ENCODE results near the gene HIBCH. TPM values are rescaled to one million over a fixed set of nuclear protein-coding genes. Genes with fewer than 3 reads are reported as not detected.
"Not testable (repeated sequence)": the region's sequence is repeated elsewhere in the genome, so short reads cannot be mapped to it uniquely, and the experiment has no call there.

The HIBCH gene
- total RNA-seq, 2 experiments from 2014 or later = 13.3 to 14.5 TPM

DNA sequence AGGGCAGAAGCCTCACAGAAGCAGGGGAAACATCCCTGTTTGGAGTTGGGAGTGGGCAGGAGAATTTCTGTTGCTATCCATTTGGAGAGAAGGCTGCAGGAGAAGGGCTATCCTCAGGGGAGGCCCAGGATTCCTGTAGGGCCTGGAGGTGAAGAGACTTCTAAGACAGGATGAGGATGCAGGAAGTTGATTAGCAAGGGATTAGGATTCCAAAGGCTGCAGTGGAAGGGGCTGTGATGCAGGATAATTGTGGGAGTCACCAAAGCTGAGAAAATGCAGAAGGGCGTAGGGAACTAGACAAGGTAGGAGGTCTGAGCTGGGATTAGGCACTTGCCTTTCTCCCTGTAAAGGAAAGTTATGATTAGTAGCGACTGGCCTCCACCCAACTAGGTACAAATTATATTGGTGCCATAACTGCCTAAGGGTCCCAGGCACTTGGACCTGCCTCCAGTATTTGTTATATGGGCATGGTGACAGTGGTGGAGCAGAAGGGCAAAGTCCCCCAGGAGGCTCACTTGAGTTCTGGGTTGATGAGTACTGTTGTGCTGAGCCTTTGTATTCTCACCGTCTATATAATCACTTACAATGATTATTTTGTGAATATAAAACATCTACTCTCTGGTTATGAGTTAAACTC lies 160.7 kb downstream of the HIBCH start:
- ChIA-PET CTCF (no interaction called here), POLR2A (no interaction called here)
- H3K9me3 Mint-ChIP-seq = no peaks in the 10 kb centered on the region
- H3K36me3 Mint-ChIP-seq (ENCODE audit: low read depth) = no peaks in the 10 kb centered on the region
- peaks cover 2% of the 10 kb centered on the region for H3K27me3 Mint-ChIP-seq
- no peak overlapping the region for H3K27ac Mint-ChIP-seq
- DNase-seq = no peak
- no peak overlapping the region for H3K4me3 Mint-ChIP-seq
- no peaks in the 10 kb centered on the region for H3K4me1 Mint-ChIP-seq

DNA sequence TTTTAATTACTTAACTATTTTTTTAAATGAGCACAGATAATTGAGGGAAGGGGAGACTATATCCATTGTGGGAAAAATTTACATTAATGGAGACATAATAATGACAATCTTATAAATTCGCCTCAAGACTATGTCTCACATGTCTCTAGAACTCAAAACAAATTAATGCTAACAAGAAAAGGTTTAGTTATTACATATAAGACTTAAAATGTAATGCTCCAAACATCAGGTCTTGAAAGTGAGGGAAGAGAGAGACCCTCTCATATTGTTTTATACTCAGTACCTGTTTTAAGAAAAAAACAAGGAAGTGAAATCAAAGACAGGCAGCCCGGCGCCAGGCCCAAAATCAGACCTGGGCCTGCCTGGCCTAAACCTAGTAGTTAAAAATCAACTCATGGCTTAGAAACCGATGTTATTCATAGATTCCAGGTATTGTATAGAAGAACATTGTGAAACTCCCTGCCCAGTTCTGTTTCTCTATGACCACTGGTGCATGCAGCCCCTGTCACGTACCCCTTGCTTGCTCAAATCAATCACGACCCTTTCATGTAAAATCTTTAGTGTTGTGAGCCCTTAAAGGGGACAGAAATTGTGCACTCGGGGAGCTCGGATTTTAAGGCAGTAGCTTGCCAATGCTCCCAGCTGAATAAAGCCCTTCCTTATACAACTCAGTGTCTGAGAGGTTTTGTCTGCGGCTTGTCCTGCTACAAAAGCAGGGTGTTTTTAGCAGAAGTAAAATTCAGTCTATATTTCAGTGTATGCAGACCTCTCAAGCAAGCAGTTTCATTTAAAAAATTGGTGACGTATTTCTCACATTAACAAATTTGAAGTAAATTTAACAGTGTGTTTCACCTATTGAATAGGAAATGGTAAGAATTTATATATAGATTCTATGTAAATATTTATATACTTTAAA lies 161.8 kb downstream of the HIBCH start:
- H3K9me3 Mint-ChIP-seq; H3K4me1 Mint-ChIP-seq; DNase-seq; H3K27ac Mint-ChIP-seq; POLR2A ChIA-PET; H3K27me3 Mint-ChIP-seq; H3K4me3 Mint-ChIP-seq; CTCF ChIA-PET; H3K36me3 Mint-ChIP-seq (ENCODE audit: low read depth): not testable (repeated sequence)

DNA sequence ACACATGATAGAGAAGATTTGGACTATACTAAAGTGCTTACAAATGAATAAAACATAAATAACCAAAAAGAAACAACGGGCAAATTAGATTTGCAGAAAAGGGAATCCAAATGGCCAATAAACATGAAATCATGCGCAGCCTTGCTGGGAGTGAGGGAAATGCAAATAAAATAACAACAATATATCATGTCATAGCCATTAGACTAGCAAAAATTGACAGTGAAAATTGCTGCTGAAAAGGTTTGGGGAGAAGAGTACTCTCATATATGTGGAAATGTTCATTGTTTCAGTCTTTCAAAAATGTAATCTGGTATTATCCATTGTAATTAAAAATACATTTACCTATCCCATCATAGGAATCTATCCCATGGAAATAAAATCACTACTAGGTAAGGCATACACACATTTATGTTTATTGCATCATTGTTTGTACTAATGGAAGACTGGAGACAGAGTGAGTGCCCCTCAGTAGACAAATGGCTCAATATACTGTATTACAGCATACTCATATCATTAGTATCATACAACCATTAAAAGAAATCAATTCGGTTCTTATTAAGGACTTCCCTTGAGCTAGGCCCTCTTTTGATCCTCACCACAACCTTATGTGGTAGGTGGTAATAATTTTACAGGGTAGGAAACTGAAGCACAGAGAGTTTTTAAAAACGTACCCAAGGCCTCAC lies 163.0 kb downstream of the HIBCH start:
- no peak overlapping the region for H3K4me3 Mint-ChIP-seq
- H3K27ac Mint-ChIP-seq = no peak overlapping the region

More for the DNA sequence above, 163.0 kb downstream of the HIBCH start:
- CTCF ChIA-PET = no interaction called here
- Mint-ChIP-seq H3K36me3 (ENCODE audit: low read depth) (no peaks in the 10 kb centered on the region), H3K9me3 (no peaks in the 10 kb centered on the region), H3K4me1 (no peaks in the 10 kb centered on the region), H3K27me3 (peaks cover 2% of the 10 kb centered on the region)
- POLR2A ChIA-PET = no interaction called here
- DNase-seq = no peak

Other genes starting within 250 kb of the HIBCH start
- 1 to 10 TPM; 6.7 to 6.9 TPM for gene INPP1, start 23.8 kb upstream of the HIBCH start, total RNA-seq
- 10 to 100 TPM; 42.3 to 42.8 TPM for gene MFSD6, start 88.5 kb upstream of the HIBCH start, total RNA-seq
- gene NEMP2, start 214.9 kb upstream of the HIBCH start, total RNA-seq = 10 to 100 TPM; 22.8 to 23.5 TPM